ENCODE measurements around the gene ATG5.
A peak's percentile ranks its signal among the peaks of the same experiment; 100 is the strongest.

Gene ATG5

DNA sequence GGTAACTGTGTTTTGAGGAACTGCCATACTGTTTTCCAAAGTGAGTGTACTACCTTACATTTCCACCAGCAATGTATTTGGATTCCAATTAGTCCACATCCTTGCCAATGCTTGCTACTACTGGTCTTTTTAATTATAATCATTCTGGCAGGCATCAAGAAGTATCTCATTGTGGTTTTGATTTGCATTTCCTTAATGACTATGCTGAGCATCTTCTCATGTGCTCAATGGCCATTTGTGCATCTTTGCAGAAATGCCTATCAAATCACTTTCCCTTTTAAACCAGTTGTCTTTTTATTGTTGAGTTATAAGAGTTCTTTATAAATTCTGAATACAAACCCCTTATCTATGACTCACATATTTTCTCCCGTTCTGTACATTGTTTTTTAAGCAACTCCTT lies 75.9 kb downstream of the ATG5 start:
- no peak overlapping the region for H3K4me3 ChIP-seq (IDR thresholded peaks at IDR 0.05; ENCODE audit: insufficient read depth, low read depth, low read length)
- peak overlapping the region; percentile 96; the same call in 1 of the 2 replicates for H3K27ac ChIP-seq
- no peaks in the 10 kb centered on the region for H3K36me3 ChIP-seq (ENCODE audit: insufficient read depth)
- H3K4me2 ChIP-seq, result peak overlapping the region; percentile 95; the same call in 1 of the 2 replicates
- peaks cover 6% of the 10 kb centered on the region; the same call in 1 of the 2 replicates for H3K79me2 ChIP-seq (ENCODE audit: insufficient read depth, low read depth)
- TF ChIP-seq, protein P1, sequence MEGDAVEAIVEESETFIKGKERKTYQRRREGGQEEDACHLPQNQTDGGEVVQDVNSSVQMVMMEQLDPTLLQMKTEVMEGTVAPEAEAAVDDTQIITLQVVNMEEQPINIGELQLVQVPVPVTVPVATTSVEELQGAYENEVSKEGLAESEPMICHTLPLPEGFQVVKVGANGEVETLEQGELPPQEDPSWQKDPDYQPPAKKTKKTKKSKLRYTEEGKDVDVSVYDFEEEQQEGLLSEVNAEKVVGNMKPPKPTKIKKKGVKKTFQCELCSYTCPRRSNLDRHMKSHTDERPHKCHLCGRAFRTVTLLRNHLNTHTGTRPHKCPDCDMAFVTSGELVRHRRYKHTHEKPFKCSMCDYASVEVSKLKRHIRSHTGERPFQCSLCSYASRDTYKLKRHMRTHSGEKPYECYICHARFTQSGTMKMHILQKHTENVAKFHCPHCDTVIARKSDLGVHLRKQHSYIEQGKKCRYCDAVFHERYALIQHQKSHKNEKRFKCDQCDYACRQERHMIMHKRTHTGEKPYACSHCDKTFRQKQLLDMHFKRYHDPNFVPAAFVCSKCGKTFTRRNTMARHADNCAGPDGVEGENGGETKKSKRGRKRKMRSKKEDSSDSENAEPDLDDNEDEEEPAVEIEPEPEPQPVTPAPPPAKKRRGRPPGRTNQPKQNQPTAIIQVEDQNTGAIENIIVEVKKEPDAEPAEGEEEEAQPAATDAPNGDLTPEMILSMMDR (conservative IDR thresholded peaks at IDR 0.05; ENCODE audit: low read depth, low read length), result no peak
- no peak overlapping the region for H3K9ac ChIP-seq
- no peaks in the 10 kb centered on the region for H4K20me1 ChIP-seq (ENCODE audit: insufficient read depth)
- H3K4me1 ChIP-seq (ENCODE audit: low read depth, poor library complexity, severe bottlenecking), result peaks cover 77% of the 10 kb centered on the region
- no peak overlapping the region for H2AFZ ChIP-seq (ENCODE audit: low read depth)
- H3K27me3 ChIP-seq (ENCODE audit: insufficient read depth, low read depth), result no peaks in the 10 kb centered on the region

DNA sequence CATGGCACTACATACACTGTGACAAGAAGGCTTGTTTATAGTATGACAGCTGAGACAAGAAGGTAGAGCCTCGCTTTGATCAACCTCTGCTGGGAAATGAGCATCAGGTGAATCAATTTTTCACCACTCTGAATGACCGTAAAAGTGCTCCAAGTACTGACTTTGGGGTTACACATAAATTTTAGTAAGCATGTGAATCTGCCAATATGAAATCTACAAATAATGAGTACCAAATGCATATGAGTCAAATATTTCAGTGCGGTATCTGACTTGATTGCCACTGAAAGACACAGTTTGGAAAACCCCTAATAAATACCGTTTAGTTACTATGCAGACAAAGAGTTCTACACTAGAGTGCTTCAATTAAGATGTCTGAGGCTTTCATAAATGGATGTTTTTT lies 77.8 kb downstream of the ATG5 start:
- Histone ChIP-seq H3K27ac (peak overlapping the region; percentile 96), H4K20me1 (ENCODE audit: insufficient read depth) (no peaks in the 10 kb centered on the region), H3K9ac (peak overlapping the region; percentile 71), H3K27me3 (ENCODE audit: insufficient read depth, low read depth) (no peaks in the 10 kb centered on the region), H3K79me2 (ENCODE audit: insufficient read depth, low read depth) (peaks cover 12% of the 10 kb centered on the region; the same call in 1 of the 2 replicates), H2AFZ (ENCODE audit: low read depth) (no peak overlapping the region), H3K4me1 (ENCODE audit: low read depth, poor library complexity, severe bottlenecking) (peaks cover 95% of the 10 kb centered on the region), H3K4me2 (peak overlapping the region; percentile 95), H3K4me3 (IDR thresholded peaks at IDR 0.05; ENCODE audit: insufficient read depth, low read depth, low read length) (no peak overlapping the region), H3K36me3 (ENCODE audit: insufficient read depth) (no peaks in the 10 kb centered on the region)
- TF ChIP-seq, protein P1 (conservative IDR thresholded peaks at IDR 0.05; ENCODE audit: low read depth, low read length), result no peak

DNA sequence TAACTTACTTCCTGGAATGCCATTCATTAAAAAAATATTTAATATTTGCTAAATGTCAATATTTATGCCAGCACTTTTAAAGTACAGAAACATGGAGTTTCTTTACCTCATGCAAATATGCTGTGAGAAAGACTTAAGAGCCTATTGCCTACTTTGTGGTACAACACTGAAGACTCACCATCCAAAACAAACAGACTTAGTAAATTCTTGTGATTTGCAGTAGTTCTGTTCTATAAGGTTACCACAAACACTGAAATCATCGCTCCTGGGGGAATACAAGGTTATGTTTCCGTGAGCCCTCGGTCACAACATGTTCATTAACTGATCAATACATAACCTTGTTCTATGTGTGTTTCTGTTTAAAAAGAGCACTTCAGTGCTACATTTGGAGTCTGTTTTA lies 78.3 kb downstream of the ATG5 start:
- peaks cover 12% of the 10 kb centered on the region; the same call in 1 of the 2 replicates for H3K79me2 ChIP-seq (ENCODE audit: insufficient read depth, low read depth)
- peak overlapping the region; percentile 96 for H3K27ac ChIP-seq

DNA sequence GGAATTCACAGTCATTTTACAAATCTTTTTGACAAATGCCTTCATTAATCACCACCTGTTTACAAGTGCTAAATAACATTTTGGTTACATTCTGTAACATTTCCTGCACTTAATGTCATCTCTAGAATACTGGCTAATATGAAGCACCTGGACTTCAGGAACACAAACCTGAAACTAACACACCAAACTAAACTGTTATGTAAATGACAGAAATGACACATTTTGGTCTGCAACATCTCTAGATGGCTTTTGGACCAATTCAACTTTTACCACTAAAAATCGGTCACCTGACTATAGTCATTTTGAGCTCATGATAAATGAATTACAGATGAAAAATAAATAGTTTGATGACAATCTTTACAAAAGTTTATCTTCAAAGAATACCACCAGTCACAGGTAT lies 80.6 kb downstream of the ATG5 start:
- no peak overlapping the region for H3K4me3 ChIP-seq (IDR thresholded peaks at IDR 0.05; ENCODE audit: insufficient read depth, low read depth, low read length)
- H3K4me2 ChIP-seq, result peak overlapping the region; percentile 95
- TF ChIP-seq, protein P1 (conservative IDR thresholded peaks at IDR 0.05; ENCODE audit: low read depth, low read length), result no peak
- H3K9ac ChIP-seq, result no peak overlapping the region
- peaks cover 74% of the 10 kb centered on the region for H3K4me1 ChIP-seq (ENCODE audit: low read depth, poor library complexity, severe bottlenecking)
- no peak overlapping the region for H2AFZ ChIP-seq (ENCODE audit: low read depth)
- no peaks in the 10 kb centered on the region for H3K27me3 ChIP-seq (ENCODE audit: insufficient read depth, low read depth)
- H3K79me2 ChIP-seq (ENCODE audit: insufficient read depth, low read depth), result peaks cover 18% of the 10 kb centered on the region; the same call in 1 of the 2 replicates
- no peaks in the 10 kb centered on the region for H4K20me1 ChIP-seq (ENCODE audit: insufficient read depth)
- peak overlapping the region; percentile 96 for H3K27ac ChIP-seq
- H3K36me3 ChIP-seq (ENCODE audit: insufficient read depth), result no peaks in the 10 kb centered on the region

More for the DNA sequence above, 78.3 kb downstream of the ATG5 start:
- H3K36me3 ChIP-seq (ENCODE audit: insufficient read depth), result no peaks in the 10 kb centered on the region
- no peaks in the 10 kb centered on the region for H4K20me1 ChIP-seq (ENCODE audit: insufficient read depth)
- peaks cover 93% of the 10 kb centered on the region for H3K4me1 ChIP-seq (ENCODE audit: low read depth, poor library complexity, severe bottlenecking)
- TF ChIP-seq, protein P1 (conservative IDR thresholded peaks at IDR 0.05; ENCODE audit: low read depth, low read length), result no peak
- H3K27me3 ChIP-seq (ENCODE audit: insufficient read depth, low read depth), result no peaks in the 10 kb centered on the region
- H2AFZ ChIP-seq (ENCODE audit: low read depth), result no peak overlapping the region
- peak overlapping the region; percentile 71 for H3K9ac ChIP-seq
- peak overlapping the region; percentile 95 for H3K4me2 ChIP-seq
- no peak overlapping the region for H3K4me3 ChIP-seq (IDR thresholded peaks at IDR 0.05; ENCODE audit: insufficient read depth, low read depth, low read length)

Measured in KMS-11 (cell line).